Left renal cortex interstitium (tissue), 4 donors: Measurements from ENCODE around the gene P4HA2. TPM values are rescaled to one million over a fixed set of nuclear protein-coding genes. Genes with fewer than 3 reads are reported as not detected.

Experiments
- DNase-seq, 4 donors: peaks; one replicate each; pipeline ENCODE4 v3.0.0-alpha.2; 2013; ENCODE audit warnings: low read depth in 4 of 4, low spot score in 2 of 4, missing footprints in 1 of 4
- polyA plus RNA-seq, 4 donors: library from polyadenylated mRNA; unstranded; fragments of 120-200 nt; gene quantifications; one replicate each; pipeline ENCODE4 v1.2.1, GENCODE V29; 2013; ENCODE audit not compliant: insufficient read length in 4 of 4

The P4HA2 gene
- polyA plus RNA-seq, 4 donors: 28.2 to 35.2 (median 33.6) TPM

DNA sequence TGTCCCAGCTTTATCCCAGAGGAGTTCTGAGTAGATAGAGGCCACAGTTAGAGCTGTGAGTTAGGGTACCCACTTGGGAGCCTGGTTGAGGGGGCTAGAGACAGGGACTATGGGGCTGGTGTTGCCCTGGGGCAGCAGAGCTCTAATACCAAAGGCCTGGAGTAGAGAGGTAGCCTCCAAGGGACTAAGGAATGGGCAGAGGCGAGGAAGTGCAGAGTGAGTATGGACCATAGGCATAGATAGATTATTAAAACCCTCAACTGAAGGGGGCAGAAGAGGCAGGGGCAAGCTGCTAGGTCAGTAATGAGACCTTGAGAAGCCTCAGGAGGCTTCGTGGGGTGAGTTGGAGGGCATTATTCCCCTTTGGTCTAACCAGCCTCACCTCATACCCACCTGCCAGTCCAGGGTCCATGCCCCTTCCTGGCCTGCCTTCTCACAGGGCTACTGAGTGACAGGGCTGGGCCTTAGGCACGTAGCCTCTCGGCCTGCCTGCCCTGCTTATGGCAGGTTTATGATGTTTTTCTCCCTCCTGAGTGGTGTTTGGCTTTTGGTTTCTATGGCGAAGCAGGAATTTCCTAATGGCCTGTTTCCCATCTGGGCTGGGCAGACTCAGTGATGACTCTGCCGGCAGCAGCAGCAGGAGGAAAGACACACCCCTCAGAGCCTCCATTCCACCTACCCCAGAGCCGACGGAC is 37.8 kb upstream of the P4HA2 start:
- DNase-seq: peak in 1 of 4 donors; percentile 69

DNA sequence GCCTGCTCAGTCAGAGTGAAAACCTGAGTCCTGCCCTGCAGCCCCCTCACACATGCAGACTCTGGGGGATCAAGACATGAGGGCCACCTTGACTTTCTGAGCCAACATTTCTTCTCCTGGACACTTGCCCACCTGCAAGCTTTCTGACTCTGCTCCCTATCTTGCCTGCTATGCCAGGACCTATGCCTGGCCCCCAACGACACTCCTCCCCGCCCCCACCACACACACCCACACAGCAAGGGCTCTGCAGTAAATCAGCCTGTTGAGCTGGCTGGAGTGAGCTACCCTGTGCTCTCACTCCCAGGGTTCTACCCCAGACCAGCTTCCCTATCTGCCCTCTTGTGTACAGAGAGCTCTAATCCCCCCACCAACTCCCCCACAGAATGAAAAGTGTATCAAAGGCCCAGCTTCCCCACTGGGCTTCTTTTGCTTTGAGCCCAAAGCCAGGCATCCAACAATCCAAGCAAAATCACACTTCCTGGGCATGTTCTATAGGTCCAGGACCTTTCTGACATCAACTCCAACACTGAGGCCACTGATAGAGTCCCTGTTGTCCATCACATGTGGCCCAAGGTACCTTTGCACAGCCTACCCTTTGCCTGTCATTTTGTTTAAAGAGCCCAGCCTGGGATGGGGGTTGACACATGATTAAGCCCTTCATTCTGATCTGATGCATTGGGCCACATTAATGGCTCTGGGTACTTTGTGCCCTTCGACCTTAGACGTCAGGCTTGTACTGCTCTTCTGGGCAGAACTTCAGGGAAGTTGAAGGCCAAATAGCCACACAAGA is 37.1 kb upstream of the P4HA2 start:
- no peak for DNase-seq

DNA sequence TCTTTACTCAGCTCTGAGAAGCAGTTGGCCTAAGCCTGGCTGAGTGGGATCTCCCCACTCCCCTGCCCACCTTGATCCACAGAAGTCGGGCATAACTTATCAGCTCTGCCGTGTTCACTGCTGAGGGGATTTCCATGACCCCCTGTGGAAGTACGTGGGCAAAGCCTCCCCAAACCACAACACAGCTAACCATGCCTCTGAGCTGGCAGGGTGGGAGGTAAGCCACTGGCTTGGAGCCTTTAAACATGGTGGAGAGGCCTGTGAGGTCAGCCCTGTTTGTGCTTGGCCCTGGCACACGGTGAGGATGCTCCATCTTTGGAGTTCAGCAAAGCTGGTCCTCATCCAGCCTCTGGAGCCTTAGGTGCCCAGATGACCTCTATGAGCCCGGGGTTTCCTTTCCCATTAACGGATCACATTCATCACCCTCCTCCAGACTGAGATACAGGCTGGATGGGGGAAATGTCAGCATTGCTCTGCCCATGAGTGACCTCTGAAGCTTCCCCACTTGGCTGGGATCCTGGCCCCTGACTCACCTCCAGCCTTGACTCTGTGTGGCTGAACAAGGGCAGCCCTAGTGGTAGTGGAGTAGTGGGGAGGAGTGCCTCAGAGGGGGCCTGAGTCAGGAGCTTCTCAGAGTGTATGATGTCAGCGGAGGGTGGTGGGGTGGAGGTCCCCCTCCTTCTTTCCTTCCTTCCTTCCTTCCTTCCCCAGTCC is 36.1 kb upstream of the P4HA2 start:
- no peak for DNase-seq

DNA sequence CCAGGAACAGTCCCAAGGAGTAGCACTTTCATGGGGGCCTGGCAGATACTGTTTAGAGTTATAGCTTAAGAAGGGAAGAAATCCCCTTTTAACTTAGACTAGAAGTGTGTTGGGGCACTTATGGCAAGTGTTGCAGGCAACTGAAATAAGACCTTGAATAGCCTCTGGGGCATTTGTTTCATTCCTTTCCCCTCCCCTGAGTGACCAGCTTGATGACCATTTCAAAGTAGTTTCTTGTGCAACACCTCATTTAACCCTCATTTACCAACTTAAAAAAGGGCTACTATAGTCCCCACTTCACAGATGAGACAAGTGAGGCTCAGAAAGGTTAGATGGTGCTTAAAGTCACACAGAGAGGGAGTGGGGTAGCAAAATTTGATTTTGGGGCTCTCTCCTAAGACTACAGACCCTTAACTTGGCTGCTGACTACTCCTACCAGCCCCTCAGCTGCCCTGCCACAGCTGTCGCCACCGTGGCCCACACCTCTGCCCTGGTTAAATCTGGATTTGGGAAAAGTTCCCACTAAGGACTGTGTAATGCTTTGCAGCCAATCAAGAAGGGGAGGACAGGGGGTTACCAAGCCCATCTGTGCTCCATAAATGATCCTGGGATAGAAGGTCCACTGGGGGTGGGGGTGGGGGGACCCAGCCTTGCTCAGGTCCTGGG is 35.4 kb upstream of the P4HA2 start:
- DNase-seq: no peak

DNA sequence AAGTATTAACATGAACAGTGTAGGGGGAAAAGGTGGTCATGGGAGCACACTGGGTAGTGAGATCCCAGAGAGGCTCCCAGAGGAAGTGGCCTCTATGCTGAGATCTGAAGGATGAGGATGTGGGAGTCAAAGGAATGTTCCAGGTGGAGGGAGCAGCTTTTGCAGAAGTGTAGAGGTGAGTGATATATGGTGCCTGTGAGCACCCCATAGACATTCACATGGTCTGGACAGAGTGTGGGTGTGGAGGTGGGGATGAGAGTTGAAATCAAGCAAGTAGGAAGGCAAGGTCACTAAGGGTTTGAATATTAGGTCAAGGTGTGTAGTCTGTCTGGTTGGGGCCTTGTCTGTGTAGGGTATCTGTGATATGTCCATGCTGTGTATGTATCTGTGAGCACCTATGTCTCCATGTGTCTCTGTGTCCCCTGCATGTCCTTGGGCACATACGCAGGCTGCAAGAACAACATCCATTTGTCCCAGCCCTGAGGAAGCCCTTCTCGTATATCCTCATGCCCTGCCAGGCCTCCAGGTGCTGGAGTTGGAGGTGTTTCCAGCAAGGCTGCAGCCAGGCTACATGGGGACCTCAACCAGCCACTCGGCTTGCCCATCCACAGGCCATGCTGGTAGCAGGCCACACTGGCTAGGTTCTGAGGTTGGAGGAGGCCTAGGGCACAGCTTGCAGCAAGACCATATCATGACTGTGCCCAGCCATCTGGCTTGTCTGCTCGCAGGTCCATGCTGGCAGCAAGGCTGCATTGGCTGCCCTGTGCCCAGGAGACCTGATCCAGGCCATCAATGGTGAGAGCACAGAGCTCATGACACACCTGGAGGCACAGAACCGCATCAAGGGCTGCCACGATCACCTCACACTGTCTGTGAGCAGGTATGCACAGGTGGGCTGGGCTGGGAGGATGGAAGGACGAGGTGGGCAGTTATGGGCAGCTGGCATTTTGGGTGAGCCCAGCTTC is 34.5 kb upstream of the P4HA2 start:
- no peak for DNase-seq

DNA sequence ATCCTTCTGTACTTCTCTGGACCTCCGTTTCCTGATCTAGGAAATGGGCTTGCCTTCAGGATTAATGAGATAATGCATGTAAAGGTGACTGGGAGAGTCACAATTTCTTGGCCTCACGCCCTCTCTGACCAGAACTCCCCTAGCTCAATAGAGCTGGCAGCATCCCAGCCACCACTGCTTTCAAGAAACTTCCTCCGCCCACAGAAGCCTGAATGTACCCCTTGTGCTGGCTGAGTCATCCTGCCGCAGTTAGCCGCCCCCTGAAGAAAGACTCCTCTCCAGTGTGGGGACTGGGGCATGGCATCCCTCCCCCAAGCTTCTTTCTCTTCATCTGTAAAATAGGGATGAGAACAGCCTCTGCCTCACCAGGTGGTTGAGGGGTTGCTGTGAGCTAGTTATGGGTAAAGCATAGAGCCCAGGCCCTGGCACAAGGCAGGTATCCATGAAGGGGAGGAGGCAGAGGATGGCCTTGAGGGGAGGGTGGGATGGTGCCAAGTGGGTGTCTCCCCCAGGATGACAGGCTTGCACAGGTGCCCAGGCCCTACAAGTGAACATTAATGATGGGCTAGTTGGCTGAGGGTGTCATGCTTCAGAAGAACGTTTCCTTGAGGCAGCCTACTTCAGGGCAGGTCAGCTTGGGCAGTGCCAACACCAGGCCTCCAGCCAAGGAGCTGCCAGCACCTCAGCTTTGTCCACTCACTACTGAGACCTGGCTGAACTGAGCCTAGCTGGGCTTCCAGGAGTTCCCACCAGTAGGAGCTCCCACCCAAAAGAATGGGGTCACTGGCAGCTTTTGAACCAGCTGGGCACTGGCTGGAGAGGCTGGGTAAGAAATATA is 33.3 kb upstream of the P4HA2 start:
- no peak for DNase-seq

DNA sequence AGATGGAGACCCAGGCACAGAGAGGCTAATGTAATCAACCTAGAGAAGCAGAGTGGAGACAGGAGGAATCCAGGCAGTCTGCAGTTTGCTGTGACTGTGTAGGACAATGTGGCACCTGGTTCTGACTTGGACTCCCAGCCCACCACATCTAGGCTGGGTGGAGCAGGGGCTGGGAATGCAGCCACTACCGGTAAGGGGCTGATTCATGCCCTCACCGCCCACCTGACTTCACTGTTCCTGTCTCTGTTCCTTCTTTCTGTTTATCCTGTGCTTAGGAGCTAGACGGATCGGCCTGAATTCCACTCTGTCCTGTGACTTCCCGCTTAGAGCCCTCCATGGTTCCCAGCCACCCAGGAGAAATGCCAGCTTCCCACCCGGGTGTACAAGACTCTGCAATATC is 32.4 kb upstream of the P4HA2 start:
- no peak for DNase-seq

DNA sequence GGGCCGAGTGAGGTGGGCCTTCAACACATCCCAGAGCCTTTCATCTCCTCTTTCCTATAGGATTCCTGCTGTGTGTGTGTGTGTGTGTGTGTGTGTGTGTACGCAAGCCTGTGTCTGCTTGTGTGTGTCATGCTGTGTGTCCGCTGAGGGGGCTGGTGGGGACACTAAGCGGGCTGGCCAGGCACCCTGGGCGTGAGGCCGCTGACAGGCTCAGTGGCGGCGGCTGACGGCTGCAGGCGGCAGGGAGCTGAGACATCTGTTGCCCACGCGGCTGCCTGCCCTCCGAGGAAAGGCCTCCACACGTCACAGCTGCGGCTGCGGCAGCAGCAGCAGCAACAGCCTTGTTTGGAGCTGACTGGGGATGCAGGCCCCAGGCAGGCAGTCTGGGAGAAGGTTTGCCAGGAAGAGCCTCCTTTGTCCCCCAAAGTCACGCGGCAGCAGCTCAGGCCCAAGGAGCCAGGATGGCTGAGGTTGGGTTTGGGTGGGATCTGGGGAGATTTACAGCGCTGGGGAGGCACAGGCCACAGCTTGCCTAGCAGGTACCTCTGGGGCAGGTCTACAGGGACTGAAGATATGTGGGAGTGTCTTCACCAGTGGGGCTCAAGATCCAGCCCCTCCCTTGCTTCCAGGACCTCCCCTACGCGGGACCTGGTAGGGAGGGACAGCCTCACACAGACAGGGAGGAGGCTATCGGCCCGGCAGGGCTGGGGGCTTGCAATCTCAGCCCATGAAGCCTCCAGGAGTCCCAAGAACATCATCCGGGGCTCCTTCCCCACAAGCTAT is 31.6 kb upstream of the P4HA2 start:
- no peak for DNase-seq

DNA sequence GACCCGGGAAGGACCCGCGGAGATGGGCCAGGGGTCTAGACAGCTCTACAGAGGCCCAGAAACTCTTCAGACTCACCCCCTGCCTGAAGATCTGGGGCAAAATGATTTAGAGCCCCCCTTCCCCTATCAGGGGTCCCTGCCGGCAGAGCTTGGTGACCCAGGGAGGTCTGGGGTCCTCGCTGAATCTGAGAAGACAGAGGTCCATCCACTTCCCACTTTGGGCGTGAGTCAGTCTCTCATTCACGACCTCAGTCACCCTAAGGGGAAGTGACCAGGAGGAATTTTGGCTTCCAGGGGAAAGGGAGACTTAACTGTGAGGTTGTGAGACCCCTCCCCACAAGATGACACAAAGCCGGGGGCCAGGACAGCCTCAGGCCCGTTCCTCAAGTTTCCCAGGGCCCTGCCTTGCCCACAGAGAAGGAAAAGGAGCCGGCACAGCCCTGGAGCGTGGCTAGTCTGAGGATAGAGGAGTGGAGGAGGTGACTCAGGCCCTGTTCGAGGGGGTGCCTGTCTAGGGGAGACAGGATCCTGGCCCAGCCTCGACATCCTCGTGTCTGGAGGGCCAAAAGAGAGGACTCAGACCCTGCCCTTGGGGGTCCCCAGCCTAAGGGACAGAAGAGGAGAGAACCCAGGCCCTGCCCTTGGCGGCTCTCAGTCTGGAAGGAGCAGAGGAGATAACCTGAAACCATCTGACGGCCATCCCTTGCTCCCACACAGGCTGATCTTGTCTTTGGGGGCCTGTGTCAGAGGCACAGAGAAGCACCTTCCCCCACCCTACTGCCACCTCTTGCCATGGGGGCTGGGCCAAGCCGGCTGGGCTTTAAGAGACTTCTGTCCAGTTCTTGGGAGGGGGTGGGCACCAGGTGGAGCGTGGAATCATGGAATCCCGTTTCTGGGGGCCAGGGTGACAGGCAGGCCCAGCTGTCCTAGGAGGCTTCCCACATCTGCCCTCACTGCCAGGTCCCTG is 30.7 kb upstream of the P4HA2 start:
- DNase-seq: no peak

DNA sequence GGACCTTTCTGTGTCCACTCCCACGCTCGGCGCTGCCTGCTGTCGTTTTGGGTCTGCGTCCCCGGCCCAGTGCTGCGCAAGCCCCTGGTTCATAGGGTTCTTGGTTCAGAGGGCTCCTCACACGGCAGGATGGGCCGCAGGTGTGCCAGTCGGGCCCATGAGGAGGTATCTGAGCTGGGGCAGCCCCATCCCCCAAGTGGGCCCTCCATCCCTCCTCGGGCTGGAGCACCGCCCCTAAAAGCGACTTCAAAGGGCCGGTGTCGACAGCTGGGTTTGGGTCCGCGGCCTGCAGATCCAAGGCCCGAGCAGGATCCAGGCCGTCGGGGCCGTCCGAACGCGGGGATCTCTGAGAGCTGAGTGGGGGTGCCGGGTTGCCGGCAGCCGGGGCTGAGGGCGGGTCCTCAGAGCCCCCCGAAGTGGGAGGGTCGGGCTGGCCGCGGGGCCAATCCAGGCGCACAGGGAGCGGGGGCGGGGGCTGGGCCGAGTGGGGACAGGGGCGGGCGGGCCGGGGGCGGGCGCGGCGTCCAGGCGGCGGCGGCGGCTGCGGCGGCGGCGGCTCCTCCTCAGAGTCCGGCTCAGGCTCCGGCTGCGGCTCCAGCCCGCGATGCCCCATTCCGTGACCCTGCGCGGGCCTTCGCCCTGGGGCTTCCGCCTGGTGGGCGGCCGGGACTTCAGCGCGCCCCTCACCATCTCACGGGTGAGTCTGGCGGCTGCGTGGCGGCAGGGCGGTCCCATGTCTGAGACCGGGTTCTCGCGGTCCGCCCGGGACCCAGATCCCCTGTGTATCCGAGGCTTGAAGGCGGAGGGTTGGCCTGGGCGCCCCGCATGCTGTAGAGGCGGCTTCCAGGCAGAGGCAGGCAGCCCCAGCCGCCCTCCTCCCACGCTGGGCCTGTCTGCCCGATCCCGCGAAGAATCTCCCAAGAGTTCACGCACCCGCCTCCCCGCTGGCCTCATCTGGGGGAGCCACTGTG is 29.8 kb upstream of the P4HA2 start, which contains the start of gene PDLIM4:
TSS of gene PDLIM4 (plus strand) at position 566 of the 971 bp plus-strand sequence. CDS start at position 605, 39 bp downstream.
- no peak for DNase-seq

DNA sequence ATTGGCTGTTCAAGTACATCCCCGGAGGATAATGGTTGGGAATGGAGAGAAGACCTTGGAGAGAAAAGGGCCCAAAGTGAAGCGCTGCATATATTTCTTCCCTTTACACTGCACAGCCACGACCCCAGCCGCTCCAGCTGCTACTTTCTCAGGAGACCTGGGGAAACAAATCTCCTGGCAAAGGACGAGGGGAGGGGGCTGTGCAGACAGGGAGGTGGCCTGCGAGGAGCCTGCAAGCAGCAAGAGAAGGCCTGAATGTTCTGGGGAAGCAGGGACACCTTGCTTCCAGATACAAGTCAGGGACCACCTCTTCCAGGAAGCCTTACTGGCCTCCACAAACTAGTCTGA is 29.1 kb upstream of the P4HA2 start:
- no peak for DNase-seq

DNA sequence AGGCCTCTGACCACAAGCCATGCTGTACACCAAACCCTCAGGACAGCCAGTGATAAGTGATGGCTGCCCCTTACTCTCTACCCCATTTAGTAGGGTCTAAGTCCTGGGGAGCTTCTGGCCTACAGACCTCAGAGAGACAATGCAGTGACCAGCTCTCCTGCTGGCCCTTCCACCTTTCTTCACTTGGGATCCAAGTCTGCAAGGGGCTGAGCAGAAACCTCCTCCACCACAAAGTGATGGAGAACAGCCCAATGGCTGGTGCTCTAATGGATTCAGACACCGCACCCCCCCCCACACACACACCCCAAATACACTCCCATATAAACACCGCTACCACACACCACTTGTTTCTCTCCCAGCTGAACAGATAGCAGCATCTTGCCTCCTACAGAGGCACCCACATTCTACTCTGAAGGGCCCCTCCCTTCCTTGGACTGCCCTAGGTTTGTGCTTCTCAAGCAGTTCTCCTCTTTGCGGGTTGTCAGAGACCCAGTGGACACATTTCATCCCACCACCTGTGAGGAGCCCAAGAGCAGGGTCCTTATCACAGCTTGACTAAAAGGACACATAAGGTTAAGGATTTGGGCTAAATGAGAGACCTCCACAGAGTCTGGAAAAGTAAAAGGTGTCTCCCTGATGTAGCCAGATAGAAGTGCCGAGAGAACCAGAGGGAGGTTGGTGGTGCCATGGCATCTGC is 28.6 kb upstream of the P4HA2 start:
- no peak for DNase-seq

DNA sequence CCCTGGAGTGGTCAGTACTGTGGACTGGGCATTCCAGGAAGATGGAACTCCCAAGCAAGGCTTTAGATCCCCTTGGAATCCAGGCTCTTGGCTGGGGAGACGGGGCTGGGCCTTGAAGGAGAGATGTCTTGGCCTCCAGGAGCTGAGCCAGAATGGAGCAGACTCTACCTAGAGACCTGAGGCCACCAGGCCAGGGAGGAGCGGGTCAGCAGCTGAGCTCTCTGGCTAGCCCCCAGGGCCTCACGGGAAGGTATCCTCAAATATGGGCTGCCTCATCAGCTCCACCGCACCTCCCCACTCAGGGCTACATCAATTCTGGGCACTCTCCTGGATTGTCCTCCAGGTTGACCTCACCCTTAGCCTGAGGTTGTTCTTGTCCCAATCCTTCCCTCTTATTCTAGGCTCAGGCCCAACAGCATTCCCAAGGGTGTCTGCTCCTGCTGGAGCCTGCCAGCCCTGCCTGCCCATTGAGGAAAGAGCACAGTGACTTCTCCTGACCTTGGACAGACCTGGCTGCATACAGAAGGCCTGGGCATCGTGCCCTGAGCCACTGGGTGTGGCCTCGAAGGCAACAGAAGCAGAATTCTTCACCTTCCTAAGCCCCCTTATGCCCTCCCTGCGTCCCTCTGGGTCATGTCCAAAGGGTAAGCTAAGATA is 26.8 kb upstream of the P4HA2 start:
- no peak for DNase-seq

DNA sequence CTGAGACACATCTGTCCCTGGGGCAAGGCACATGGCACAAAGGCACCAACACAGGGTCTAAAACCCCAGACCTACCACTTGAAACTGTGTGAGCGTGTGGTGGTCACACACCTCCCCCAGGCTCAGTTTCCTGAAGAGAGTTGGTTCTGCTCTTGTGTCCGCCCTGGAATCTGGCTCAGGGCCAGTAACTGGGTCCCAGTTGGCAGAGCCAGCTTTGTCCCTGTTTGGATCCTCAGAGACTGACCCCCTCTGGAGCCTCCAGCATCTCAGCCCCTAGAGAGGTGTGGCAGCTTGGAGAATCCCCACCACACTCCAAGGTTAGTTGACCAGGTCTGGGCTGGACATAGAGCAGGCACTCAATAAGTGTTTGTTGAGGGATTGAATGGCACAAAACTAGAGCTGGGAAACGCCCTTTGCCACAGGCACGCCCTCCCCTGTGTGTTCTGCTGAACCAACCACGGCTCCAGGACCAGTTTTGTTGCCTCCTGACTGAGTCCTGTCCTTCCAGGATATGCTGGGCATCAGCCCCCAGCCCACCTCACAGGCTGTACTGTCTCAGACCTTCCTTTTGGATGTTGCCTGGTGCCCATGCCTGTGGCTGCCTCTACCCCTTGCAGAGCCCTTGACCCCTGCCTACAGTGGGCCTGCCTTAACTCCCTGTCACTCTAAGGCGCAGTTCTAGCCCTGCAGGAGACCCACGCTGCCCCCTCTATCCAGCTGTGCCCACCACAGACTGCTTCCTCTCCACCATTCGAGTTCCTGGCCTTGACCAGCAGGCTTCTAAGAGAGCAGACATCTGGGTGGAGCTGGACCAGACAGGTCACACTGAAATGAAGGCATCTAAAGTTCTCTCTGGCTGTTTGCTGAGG is 26.0 kb upstream of the P4HA2 start:
- DNase-seq: no peak
